ENCODE results near the gene LRCH3. TPM values are rescaled to one million over a fixed set of nuclear protein-coding genes. Genes with fewer than 3 reads are reported as not detected.
A peak's percentile ranks its signal among the peaks of the same experiment; 100 is the strongest.

The LRCH3 gene
- total and polyA plus RNA-seq, 3 donors from 2014 or later = 43.4 to 173 (median 80.2) TPM

- Histone ChIP-seq H3K9me3 (no peaks in the 10 kb centered on the region), H3K27me3 (no peaks in the 10 kb centered on the region), H3K36me3 (ENCODE audit: low read depth, missing control alignments) (no peaks in the 10 kb centered on the region), H3K27ac (peak overlapping the region; percentile 98), H3K4me3 (peak overlapping the region; percentile 84 to 95), H3K4me1 (peaks cover 14% of the 10 kb centered on the region)
- peak; percentile 73 for DNase-seq
- 5 to 8% methylated on average over 36 of the region's 36 CpGs for WGBS, 2 donors
- intact Hi-C loops (cut with DNase I; ENCODE audit: low total_unique reads) = no loop called here
- no peak for TF ChIP-seq POLR2A (IDR thresholded peaks at IDR 0.05)
- TF ChIP-seq CTCF (IDR thresholded peaks at IDR 0.05) = no peak
Measured at GRCh38 chr3:197750858-197751737, 40.0 kb upstream of the LRCH3 start.

GRCh38 chr3:197752107-197752506 lies 38.9 kb upstream of the LRCH3 start:
- Histone ChIP-seq H3K4me3 (peak overlapping the region in 1 of 2 donors; percentile 95), H3K27ac (peak overlapping the region; percentile 98), H3K9me3 (no peaks in the 10 kb centered on the region), H3K27me3 (no peaks in the 10 kb centered on the region), H3K36me3 (ENCODE audit: low read depth, missing control alignments) (no peaks in the 10 kb centered on the region), H3K4me1 (peaks cover 8% of the 10 kb centered on the region)
- 55 to 60% methylated on average over 5 of the region's 5 CpGs for whole genome bisulfite sequencing, 2 donors
- DNase-seq = peak; percentile 58
- intact Hi-C loops (cut with DNase I; ENCODE audit: low total_unique reads) = no loop called here
- TF ChIP-seq CTCF (IDR thresholded peaks at IDR 0.05) (no peak), POLR2A (IDR thresholded peaks at IDR 0.05) (no peak)

DNA sequence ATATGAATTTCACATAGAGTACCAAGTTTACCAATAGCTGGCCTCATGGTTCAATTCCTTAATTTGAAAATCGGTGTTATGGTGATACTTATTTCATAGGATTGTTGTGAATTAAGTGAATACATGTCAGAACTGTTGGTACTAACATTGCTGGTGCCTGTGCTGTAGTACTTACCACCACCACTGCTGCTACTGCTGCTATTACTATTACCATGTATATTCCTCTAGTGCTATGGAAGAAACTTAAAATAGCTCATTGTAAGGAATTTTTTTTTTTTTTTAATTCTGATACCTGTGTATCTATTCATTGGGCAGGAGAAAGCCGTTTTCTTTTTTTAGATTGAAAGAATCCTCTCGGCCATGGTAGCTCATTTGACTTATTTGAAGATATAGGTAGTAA lies 37.8 kb upstream of the LRCH3 start:
- TF ChIP-seq POLR2A (IDR thresholded peaks at IDR 0.05) (no peak), CTCF (IDR thresholded peaks at IDR 0.05) (peak in 1 of 3 experiments; percentile 13)
- H3K4me1 ChIP-seq = peaks cover 6% of the 10 kb centered on the region
- no peaks in the 10 kb centered on the region for H3K9me3 ChIP-seq
- H3K36me3 ChIP-seq (ENCODE audit: low read depth, missing control alignments) = no peaks in the 10 kb centered on the region
- no peak overlapping the region for H3K4me3 ChIP-seq
- no peak overlapping the region for H3K27ac ChIP-seq
- intact Hi-C loops (cut with DNase I; ENCODE audit: low total_unique reads) = no loop called here
- DNase-seq = no peak
- H3K27me3 ChIP-seq = no peaks in the 10 kb centered on the region
- WGBS, 2 donors = 72 to 78% methylated on average over 3 of the region's 3 CpGs

DNA sequence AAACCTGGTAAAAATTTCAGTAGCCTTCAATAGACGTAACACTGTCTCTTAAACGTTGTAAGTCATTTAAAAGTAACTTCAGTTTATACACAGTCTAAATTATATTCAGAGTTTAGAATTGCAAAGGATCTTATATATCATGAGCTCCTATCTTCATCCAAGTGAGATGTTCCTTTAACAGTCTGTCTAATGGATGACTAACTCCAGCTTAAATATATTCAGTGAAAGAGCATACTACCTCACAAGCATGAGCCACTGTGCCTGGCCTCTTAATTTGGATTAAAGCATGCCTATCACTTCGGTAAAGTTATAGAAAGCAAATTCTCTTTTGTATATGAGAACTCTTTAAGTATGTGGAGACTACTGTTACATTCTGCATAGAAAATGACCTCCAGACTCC lies 34.4 kb upstream of the LRCH3 start:
- WGBS, 2 donors = 72 to 74% methylated on average over 3 of the region's 3 CpGs
- Histone ChIP-seq H3K27me3 (no peaks in the 10 kb centered on the region), H3K27ac (no peak overlapping the region), H3K4me1 (peaks cover 5% of the 10 kb centered on the region), H3K36me3 (ENCODE audit: low read depth, missing control alignments) (no peaks in the 10 kb centered on the region), H3K9me3 (no peaks in the 10 kb centered on the region), H3K4me3 (no peak overlapping the region)
- TF ChIP-seq POLR2A (IDR thresholded peaks at IDR 0.05) (no peak), CTCF (IDR thresholded peaks at IDR 0.05) (no peak)
- intact Hi-C loops (cut with DNase I; ENCODE audit: low total_unique reads) = no loop called here
- DNase-seq = no peak

DNA sequence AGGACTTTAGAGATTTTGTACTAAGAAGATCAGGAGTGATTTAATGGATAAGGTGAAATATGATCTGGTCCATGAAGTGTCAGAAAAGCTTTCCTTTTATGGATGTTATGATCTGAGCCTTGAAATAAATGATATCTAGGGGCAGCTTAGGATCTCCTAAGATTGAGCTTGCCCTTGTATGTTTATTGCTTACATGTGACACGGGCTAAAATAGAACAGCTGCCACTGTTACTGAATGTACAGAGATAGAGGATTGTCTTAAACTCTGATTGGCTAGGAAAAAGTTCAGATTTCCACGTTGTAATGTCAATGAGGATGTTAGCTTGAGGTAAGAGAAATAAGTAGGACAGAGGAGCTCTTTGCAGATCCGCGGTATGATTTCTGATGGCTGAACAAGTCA lies 32.5 kb upstream of the LRCH3 start:
- no peak for DNase-seq
- no peak overlapping the region for H3K27ac ChIP-seq
- H3K4me3 ChIP-seq = no peak overlapping the region
- H3K27me3 ChIP-seq = no peaks in the 10 kb centered on the region
- H3K4me1 ChIP-seq = no peaks in the 10 kb centered on the region
- intact Hi-C loops (cut with DNase I; ENCODE audit: low total_unique reads) = no loop called here
- no peaks in the 10 kb centered on the region for H3K9me3 ChIP-seq
- WGBS, 2 donors = 91 to 95% methylated on average over 4 of the region's 4 CpGs
- no peaks in the 10 kb centered on the region for H3K36me3 ChIP-seq (ENCODE audit: low read depth, missing control alignments)
- TF ChIP-seq CTCF (IDR thresholded peaks at IDR 0.05) (no peak), POLR2A (IDR thresholded peaks at IDR 0.05) (no peak)

Measured in testis (tissue), 3 donors.